GM12878 (cell line): Measurements from ENCODE around the gene ELL. TPM values are rescaled to one million over a fixed set of nuclear protein-coding genes. Genes with fewer than 3 reads are reported as not detected.

Source experiments
- BCLAF1 ChIP-seq: fragments of 450-650 bp; IDR thresholded peaks from 2 replicates; pipeline ENCODE4 v1.6.1; 2017; ENCODE audit warnings: antibody characterized with exemption, mild to moderate bottlenecking, moderate library complexity
- CTCF ChIP-seq, 3 experiments: IDR thresholded peaks in 2 of 3; conservative IDR thresholded peaks in 1 of 3; 2 replicates each; pipeline ENCODE4 v1.5.1; 2011; ENCODE audit warnings: low read depth in 3 of 3, low read length in 3 of 3, mild to moderate bottlenecking in 3 of 3, control low read depth in 2 of 3, moderate library complexity in 2 of 3, inconsistent platforms in 1 of 3, mixed read lengths in 1 of 3; ENCODE audit not compliant: control insufficient read depth in 2 of 3, insufficient read depth in 1 of 3; ENCODE audit errors: extremely low read depth in 1 of 3
- HDGF ChIP-seq: fragments of 450-650 bp; IDR thresholded peaks from 2 replicates; pipeline ENCODE4 v1.6.1; 2016; ENCODE audit warnings: antibody characterized with exemption
- MEF2A ChIP-seq: IDR thresholded peaks from 2 replicates; pipeline ENCODE4 v1.6.1; 2011; ENCODE audit warnings: low read depth, mild to moderate bottlenecking, low read length, moderate library complexity; ENCODE audit not compliant: insufficient read depth
- MYB ChIP-seq: fragments of 150-350 bp; IDR thresholded peaks from 2 replicates; pipeline ENCODE4 v1.6.1; 2014; ENCODE audit warnings: mild to moderate bottlenecking, low read depth, low read length, borderline replicate concordance
- NFIC ChIP-seq: IDR thresholded peaks from 2 replicates; pipeline ENCODE4 v1.6.1; 2012; ENCODE audit warnings: low read depth, mild to moderate bottlenecking, inconsistent platforms, low read length, moderate library complexity
- ZNF24 ChIP-seq: fragments of 450-650 bp; IDR thresholded peaks from 2 replicates; pipeline ENCODE4 v1.6.1; 2017; ENCODE audit warnings: antibody characterized with exemption, mild to moderate bottlenecking
- polyA plus RNA-seq, 11 experiments: library from polyadenylated mRNA; depleted of rRNA in 4 of 11; unstranded in 6 of 11; stranded (reverse) in 5 of 11; fragments of >200 nt; fragmentation: Nextera tagmentation in 4 of 11; fragmentation: Illumina TruSeq in 1 of 11; extraction: Ambion mirVana in 4 of 11; extraction: Trizol in 1 of 11; gene quantifications; 1 replicate in 1 of 11; 2 replicates in 10 of 11; pipeline versions ENCODE4 v1.2.1 to v1.2.3, GENCODE V29; 2011 to 2016; ENCODE audit warnings: inconsistent platforms in 2 of 11, missing spikeins in 2 of 11, low read depth in 1 of 11
- total RNA-seq, 4 experiments: library from RNA; depleted of rRNA in 3 of 4; stranded (reverse); fragments of >200 nt in 3 of 4; fragmentation: Illumina TruSeq in 1 of 4; extraction: Trizol in 1 of 4; gene quantifications; 2 replicates each; pipeline versions ENCODE4 v1.2.1 to v1.2.3, GENCODE V29; 2013 to 2021
- TF ChIP-seq, protein P1 (sequence below): fragments of 450-650 bp; formaldehyde crosslinking; IDR thresholded peaks from 2 replicates; pipeline ENCODE4 v1.5.0; 2022; ENCODE audit warnings: mild to moderate bottlenecking, missing genetic modification characterization

The ELL gene
- total and polyA plus RNA-seq, 10 of the 15 experiments (the other 5 are each of a cell fraction or from before 2014, with no cell fraction given), result 0.91 to 25.0 (median 9.1) TPM

DNA sequence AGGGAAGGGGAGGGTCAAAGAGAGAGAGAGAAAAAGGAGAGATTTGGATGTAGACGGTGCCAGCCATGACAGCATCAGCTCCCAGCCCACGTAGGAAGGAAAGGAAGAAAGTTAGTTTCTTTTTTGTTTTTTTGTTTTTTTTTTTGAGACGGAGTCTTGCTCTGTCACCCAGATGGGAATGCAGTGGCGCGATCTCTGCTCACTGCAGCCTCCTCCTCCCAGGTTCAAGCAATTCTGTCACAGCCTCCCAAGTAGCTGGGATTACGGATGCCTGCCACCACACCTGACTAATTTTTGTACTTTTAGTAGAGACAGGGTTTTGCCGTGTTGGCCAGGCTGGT, 27.6 kb downstream of the ELL start (continued):
- TF ChIP-seq CTCF (IDR thresholded peaks at IDR 0.05 in 2 of 3, conservative IDR thresholded peaks at IDR 0.05 in 1 of 3; ENCODE audit: control insufficient read depth in 2 of 3, extremely low read depth in 1 of 3, insufficient read depth in 1 of 3, low read depth in 3 of 3, low read length in 3 of 3) (no peak), ZNF24 (no peak), MEF2A (no peak), NFIC (no peak), HDGF (no peak), BCLAF1 (no peak), MYB (no peak)
- TF ChIP-seq, protein P1, sequence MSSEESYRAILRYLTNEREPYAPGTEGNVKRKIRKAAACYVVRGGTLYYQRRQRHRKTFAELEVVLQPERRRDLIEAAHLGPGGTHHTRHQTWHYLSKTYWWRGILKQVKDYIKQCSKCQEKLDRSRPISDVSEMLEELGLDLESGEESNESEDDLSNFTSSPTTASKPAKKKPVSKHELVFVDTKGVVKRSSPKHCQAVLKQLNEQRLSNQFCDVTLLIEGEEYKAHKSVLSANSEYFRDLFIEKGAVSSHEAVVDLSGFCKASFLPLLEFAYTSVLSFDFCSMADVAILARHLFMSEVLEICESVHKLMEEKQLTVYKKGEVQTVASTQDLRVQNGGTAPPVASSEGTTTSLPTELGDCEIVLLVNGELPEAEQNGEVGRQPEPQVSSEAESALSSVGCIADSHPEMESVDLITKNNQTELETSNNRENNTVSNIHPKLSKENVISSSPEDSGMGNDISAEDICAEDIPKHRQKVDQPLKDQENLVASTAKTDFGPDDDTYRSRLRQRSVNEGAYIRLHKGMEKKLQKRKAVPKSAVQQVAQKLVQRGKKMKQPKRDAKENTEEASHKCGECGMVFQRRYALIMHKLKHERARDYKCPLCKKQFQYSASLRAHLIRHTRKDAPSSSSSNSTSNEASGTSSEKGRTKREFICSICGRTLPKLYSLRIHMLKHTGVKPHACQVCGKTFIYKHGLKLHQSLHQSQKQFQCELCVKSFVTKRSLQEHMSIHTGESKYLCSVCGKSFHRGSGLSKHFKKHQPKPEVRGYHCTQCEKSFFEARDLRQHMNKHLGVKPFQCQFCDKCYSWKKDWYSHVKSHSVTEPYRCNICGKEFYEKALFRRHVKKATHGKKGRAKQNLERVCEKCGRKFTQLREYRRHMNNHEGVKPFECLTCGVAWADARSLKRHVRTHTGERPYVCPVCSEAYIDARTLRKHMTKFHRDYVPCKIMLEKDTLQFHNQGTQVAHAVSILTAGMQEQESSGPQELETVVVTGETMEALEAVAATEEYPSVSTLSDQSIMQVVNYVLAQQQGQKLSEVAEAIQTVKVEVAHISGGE (CRISPR knock-in tag), result no peak
